ENCODE data around the gene SPTBN4. TPM values are rescaled to one million over a fixed set of nuclear protein-coding genes. Genes with fewer than 3 reads are reported as not detected.

The SPTBN4 gene
- polyA plus RNA-seq, 1 of the 3 experiments (the other 2 are of a cell fraction) = 3.1 TPM

DNA sequence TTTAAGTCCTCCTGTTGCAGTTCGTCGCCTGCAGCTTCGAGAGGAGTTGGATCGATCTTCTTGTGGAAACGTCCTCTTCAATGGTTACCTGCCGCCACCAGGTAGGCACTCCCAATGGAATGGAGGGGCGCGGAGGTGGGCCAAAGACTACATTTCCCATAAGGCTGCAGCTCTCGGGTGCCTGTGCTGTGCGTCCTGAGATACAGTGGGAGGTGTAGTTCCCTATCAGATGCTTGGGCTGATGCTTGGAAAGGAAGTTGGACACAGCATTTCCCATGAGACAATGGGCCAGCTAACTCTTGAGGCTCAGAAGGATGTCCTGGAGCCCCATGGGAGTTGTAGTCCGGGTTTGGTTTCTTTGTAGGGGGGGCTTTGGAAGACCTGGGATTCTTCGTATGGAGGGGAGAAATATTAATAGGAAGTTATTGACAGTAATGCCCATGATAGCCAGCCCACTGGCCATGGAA is 111.7 kb downstream of the SPTBN4 start:
- Histone ChIP-seq H3K4me2 (no peak overlapping the region), H3K9me3 (no peaks in the 10 kb centered on the region), H4K20me1 (ENCODE audit: insufficient read depth) (no peaks in the 10 kb centered on the region), H3K36me3 (replicated peaks in 1 of 2; ENCODE audit: control insufficient read depth in 1 of 2, insufficient read depth in 2 of 2, low read length in 1 of 2) (peaks cover 5 to 21% of the 10 kb centered on the region in 2 experiments), H3K4me1 (ENCODE audit: control insufficient read depth in 1 of 2, insufficient read depth in 2 of 2, low read depth in 1 of 2, low read length in 1 of 2) (peaks cover 4 to 10% of the 10 kb centered on the region in 2 experiments; a peak in 2 of 4 replicates), H3K9ac (no peak overlapping the region), H3K4me3 (ENCODE audit: low read depth in 2 of 2, low read length in 1 of 2) (no peak overlapping the region), H3F3A (replicated peaks; ENCODE audit: insufficient read depth) (peaks cover 3% of the 10 kb centered on the region), H3K27ac (ENCODE audit: low read depth in 2 of 2, low read length in 1 of 2) (no peak overlapping the region), H3K27me3 (ENCODE audit: insufficient read depth) (no peaks in the 10 kb centered on the region), H2AFZ (ENCODE audit: low read depth) (no peak overlapping the region), H3K9me2 (no peaks in the 10 kb centered on the region), H3K79me2 (ENCODE audit: insufficient read depth) (no peaks in the 10 kb centered on the region)
- peak; percentile 60 for DNase-seq
- 82% methylated on average over 12 of the region's 12 CpGs for WGBS (ENCODE audit: low lambda C conversion rate)
- POLR2A ChIA-PET = interaction anchor here (0.9 kb wide), 1 partner anchor 32 kb away, joined by 3 read pairs; no protein-coding TSS in a partner anchor
- CTCF ChIA-PET = interaction anchor here (1.0 to 1.8 kb wide), 6 partner anchors 19 to 56 kb away, joined by 3 to 11 read pairs (median 4); no protein-coding TSS in a partner anchor
- TF ChIP-seq TCF12 (IDR thresholded peaks at IDR 0.05) = no peak
- no peak for TF ChIP-seq TEAD4 (IDR thresholded peaks at IDR 0.05; ENCODE audit: borderline replicate concordance, insufficient read depth)
- TF ChIP-seq RAD21 (IDR thresholded peaks at IDR 0.05; ENCODE audit: low read length) = no peak
- TF ChIP-seq REST (IDR thresholded peaks at IDR 0.05; ENCODE audit: low read depth, low read length) = no peak
- TF ChIP-seq EZH2phosphoT487 (IDR thresholded peaks at IDR 0.05; ENCODE audit: borderline replicate concordance, low read depth) = no peak

DNA sequence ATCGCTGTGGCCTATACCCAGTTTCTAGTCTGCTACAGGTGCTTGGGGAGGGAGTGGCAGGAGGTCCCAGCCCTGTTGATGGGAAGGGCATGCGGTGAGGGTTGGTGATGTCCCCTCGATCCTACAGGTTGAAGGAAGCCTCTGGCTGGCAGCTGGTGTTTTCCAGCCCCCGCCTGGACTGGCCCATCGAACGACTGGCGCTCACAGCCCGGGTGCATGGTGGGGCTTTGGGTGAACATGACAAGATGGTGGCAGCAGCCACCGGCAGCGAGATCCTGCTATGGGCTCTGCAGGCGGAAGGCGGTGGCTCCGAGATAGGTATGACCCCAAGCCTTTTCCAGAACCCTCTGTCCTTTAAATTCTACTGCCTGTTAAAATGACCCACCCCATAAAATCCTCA is 113.8 kb downstream of the SPTBN4 start:
- Histone ChIP-seq H3K9me3 (no peaks in the 10 kb centered on the region), H3F3A (replicated peaks; ENCODE audit: insufficient read depth) (peaks cover 9% of the 10 kb centered on the region), H3K4me2 (no peak overlapping the region), H3K27ac (ENCODE audit: low read depth in 2 of 2, low read length in 1 of 2) (no peak overlapping the region), H4K20me1 (ENCODE audit: insufficient read depth) (no peaks in the 10 kb centered on the region), H3K79me2 (ENCODE audit: insufficient read depth) (no peaks in the 10 kb centered on the region), H3K9ac (no peak overlapping the region), H3K27me3 (ENCODE audit: insufficient read depth) (no peaks in the 10 kb centered on the region), H3K9me2 (no peaks in the 10 kb centered on the region), H3K4me3 (ENCODE audit: low read depth in 2 of 2, low read length in 1 of 2) (no peak overlapping the region), H2AFZ (ENCODE audit: low read depth) (no peak overlapping the region), H3K4me1 (ENCODE audit: control insufficient read depth in 1 of 2, insufficient read depth in 2 of 2, low read depth in 1 of 2, low read length in 1 of 2) (peaks cover 4 to 10% of the 10 kb centered on the region in 2 experiments; a peak in 2 of 4 replicates), H3K36me3 (replicated peaks in 1 of 2; ENCODE audit: control insufficient read depth in 1 of 2, insufficient read depth in 2 of 2, low read length in 1 of 2) (peaks cover 5 to 21% of the 10 kb centered on the region in 2 experiments)
- DNase-seq = no peak
- CTCF ChIA-PET = no interaction called here
- no peak for TF ChIP-seq FOXJ3 (CRISPR knock-in tag; IDR thresholded peaks at IDR 0.05)
- TF ChIP-seq FOSL2 (IDR thresholded peaks at IDR 0.05; ENCODE audit: borderline replicate concordance, low read depth) = no peak
- TF ChIP-seq MEF2A (IDR thresholded peaks at IDR 0.05; ENCODE audit: borderline replicate concordance, low read depth) = no peak
- TF ChIP-seq, protein P1, sequence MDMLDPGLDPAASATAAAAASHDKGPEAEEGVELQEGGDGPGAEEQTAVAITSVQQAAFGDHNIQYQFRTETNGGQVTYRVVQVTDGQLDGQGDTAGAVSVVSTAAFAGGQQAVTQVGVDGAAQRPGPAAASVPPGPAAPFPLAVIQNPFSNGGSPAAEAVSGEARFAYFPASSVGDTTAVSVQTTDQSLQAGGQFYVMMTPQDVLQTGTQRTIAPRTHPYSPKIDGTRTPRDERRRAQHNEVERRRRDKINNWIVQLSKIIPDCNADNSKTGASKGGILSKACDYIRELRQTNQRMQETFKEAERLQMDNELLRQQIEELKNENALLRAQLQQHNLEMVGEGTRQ (IDR thresholded peaks at IDR 0.05; ENCODE audit: borderline replicate concordance, low read depth, low read length) = no peak
- no peak for TF ChIP-seq RFX5 (IDR thresholded peaks at IDR 0.05; ENCODE audit: low read length)
- TF ChIP-seq, protein P2, sequence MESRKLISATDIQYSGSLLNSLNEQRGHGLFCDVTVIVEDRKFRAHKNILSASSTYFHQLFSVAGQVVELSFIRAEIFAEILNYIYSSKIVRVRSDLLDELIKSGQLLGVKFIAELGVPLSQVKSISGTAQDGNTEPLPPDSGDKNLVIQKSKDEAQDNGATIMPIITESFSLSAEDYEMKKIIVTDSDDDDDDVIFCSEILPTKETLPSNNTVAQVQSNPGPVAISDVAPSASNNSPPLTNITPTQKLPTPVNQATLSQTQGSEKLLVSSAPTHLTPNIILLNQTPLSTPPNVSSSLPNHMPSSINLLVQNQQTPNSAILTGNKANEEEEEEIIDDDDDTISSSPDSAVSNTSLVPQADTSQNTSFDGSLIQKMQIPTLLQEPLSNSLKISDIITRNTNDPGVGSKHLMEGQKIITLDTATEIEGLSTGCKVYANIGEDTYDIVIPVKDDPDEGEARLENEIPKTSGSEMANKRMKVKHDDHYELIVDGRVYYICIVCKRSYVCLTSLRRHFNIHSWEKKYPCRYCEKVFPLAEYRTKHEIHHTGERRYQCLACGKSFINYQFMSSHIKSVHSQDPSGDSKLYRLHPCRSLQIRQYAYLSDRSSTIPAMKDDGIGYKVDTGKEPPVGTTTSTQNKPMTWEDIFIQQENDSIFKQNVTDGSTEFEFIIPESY (IDR thresholded peaks at IDR 0.05; ENCODE audit: borderline replicate concordance, low read depth) = no peak
- no peak for TF ChIP-seq FOXM1 (IDR thresholded peaks at IDR 0.05; ENCODE audit: low read depth)
- TF ChIP-seq REST (IDR thresholded peaks at IDR 0.05; ENCODE audit: low read depth, low read length) = no peak
- TF ChIP-seq NRF1 (IDR thresholded peaks at IDR 0.05; ENCODE audit: low read depth, low read length) = no peak
- no peak for TF ChIP-seq SMC3 (IDR thresholded peaks at IDR 0.05; ENCODE audit: low read depth, low read length)
- TF ChIP-seq EZH2phosphoT487 (IDR thresholded peaks at IDR 0.05; ENCODE audit: borderline replicate concordance, low read depth) = no peak
- 95% methylated on average over 13 of the region's 13 CpGs for WGBS (ENCODE audit: low lambda C conversion rate)
- POLR2A ChIA-PET = no interaction called here
